8988T (cell line): Measurements from ENCODE around the gene ARL9.
"Not testable (repeated sequence)": the region's sequence is repeated elsewhere in the genome, so short reads cannot be mapped to it uniquely, and the experiment has no call there.

Experiments
- DNase-seq: peaks from one replicate; pipeline ENCODE4 v3.0.0; 2011

Gene ARL9, protein sequence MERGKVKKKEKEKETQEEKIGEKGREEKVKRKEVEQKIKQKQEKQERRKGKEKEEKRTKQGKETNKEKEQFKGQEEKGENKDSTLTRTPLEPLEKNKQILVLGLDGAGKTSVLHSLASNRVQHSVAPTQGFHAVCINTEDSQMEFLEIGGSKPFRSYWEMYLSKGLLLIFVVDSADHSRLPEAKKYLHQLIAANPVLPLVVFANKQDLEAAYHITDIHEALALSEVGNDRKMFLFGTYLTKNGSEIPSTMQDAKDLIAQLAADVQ

GRCh38 chr4:56505269-56506130 is at the start of gene ARL9:
ARL9 (plus strand) TSS chr4:56505791; CDS start chr4:56505863, 72 bp downstream.
- DNase-seq: no peak

GRCh38 chr4:56460085-56460484 is 45.5 kb upstream of the ARL9 start:
- no peak for DNase-seq

- no peak for DNase-seq
Measured at GRCh38 chr4:56462157-56462556, 43.4 kb upstream of the ARL9 start.

GRCh38 chr4:56463711-56464110 is 41.9 kb upstream of the ARL9 start:
- no peak for DNase-seq

GRCh38 chr4:56464581-56464980 is 41.0 kb upstream of the ARL9 start:
- no peak for DNase-seq

- DNase-seq: no peak
Measured at GRCh38 chr4:56465599-56466295, 39.8 kb upstream of the ARL9 start.

DNA sequence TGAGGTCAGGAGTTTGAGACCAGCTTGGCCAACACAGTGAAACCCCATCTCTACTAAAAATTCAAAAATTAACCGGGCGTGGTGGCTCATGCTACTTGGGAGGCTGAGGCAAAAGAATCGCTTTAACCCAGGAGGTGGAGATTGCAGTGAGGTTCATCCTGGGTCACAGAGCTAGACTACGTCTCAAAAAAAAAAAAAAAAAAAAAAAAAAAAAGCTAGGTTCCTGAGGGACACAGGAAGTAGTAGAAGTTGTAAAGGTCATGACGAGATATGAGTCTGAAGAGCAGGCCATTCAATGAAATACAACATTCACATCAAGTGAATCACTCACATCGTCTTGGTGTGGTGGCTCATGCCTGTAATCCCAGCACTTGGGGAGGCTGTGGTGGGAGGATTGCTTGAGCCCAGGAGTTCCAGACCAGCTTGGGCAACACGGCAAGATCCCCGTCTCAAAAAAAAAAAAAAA is 39.3 kb upstream of the ARL9 start:
- not testable (repeated sequence) for DNase-seq

GRCh38 chr4:56466910-56467283 is 38.7 kb upstream of the ARL9 start:
- no peak for DNase-seq

DNA sequence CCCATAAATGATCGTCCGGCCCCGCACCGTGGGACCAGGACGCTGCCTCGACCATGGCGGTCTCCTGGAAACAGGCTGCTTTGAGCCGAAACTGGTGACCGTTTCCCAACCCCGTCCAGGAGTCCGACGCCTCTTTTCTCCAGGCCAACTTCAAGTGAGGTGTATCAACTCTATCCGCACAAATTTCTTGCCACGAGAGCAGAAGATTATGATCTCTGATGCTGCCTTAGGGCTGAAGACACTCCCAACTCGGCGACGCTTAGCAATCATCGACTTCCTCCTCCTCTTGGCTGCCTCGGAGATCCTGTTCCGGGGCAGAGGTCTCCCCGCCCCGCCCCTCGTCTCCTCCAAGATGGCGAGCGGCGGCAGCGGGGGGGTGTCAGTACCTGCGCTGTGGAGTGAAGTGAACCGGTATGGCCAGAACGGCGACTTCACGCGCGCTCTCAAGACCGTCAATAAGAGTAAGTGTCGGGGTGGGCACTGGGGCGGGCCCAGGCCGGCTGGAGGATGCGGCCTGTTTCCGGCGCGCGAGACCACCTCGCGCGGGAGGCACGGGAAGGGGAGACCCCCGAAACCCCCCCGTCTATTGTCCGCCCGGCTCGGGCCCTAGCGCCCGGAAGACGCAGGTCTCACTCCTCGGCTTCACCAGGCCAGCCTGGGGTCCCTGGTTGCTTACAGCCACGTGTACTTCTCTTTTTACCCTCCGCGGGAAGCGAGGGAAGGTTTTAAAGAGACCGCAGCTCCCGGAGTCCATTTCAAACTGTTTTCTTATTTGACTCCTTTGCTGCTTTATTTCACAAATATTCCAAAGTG is 38.1 kb upstream of the ARL9 start, which contains the start of gene SRP72:
TSS of gene SRP72 (plus strand) at position 334 of the 813 bp plus-strand sequence. CDS start at position 353, 19 bp downstream.
- peak; percentile 70 for DNase-seq

DNA sequence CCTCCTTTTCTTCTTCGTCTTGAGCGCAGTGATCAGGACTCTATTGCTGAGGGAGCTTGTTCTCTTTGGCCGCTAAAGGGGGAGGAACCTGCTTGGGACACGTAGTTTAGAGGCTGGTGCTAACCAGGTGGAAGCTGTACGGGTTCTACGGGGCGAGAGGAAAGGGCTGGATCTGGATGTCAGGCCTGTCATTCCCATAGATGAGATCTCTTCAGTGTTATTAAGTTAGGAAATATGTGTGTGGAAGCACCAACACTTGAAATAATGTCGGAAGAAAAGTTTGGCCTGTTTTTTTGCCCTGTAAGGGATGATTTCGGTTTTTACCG is 37.5 kb upstream of the ARL9 start:
- DNase-seq: no peak

- no peak for DNase-seq
Measured at GRCh38 chr4:56469489-56470210, 35.9 kb upstream of the ARL9 start.

- DNase-seq: no peak
Measured at GRCh38 chr4:56475917-56476316, 29.7 kb upstream of the ARL9 start.

- no peak for DNase-seq
Measured at GRCh38 chr4:56477192-56477702, 28.3 kb upstream of the ARL9 start.

DNA sequence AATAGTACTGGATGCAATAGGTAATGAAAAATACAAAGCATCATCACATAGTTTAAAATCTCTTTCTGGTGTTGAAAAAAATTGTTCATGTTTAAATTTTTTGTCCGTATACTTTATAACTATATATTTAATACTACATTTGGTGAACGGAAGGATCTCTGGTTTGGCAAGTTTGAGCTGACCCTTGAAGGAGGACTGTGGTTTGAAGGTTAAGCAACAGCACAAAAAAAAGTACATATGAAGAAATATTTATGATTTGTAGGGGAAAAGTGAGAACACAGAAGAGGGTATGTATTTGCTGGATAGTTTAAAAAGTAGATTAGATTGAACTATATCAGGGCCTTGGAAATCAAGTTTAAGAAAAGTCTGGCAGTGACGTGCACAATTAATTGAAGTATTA is 24.9 kb upstream of the ARL9 start:
- no peak for DNase-seq

DNA sequence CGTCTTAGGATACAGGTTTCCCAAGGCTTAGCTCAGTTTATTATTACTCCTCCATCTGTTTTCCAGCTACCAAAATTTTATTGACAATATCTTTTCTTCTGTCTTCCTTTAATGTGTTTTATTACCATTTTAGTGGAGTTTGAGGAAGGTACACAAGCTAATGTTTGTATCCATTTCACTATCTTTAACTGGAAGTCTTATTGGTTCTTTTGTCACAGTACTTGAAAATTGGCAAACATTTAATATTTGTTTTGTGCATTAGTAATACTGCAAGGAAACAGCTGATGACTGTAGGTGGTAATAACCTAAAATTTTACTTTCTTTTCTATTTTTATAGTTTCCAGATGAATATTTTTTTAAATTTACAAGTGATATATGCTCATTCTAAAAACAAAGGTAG is 9.3 kb upstream of the ARL9 start:
- no peak for DNase-seq

DNA sequence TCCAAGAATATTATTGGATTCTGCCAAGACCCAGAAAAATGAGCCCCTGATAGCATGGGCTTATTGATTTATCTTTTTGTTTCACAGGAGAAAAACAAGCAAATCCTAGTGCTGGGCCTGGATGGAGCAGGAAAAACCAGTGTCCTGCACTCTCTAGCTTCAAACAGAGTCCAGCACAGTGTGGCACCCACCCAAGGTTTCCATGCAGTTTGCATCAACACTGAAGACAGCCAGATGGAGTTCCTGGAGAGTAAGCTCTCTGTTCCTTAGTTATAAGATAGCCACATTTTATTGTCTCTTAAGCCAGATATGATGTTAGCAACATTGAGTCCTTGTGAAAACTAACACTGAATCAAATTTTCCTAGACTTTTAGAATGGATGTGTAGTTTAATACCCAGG is 5.5 kb downstream of the ARL9 start:
- no peak for DNase-seq

DNA sequence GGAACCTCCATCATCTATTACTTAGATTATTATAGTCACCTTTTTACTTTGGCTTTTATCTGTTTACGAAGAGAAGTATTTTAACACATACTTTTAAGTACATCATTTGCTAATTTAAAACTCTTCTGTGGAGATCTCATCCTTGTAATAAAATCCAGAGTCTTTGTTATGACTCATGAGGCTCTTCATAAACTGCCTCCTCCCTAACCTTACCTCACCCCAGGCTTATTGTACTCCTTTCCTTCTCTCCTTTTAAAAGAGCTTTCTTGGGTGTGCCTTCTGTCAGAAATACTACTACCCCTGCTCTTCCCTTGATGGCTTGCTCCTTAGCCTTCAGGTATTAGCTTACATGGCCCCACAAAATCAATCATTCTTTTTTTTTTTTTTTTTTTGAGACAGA is 6.6 kb downstream of the ARL9 start:
- no peak for DNase-seq

DNA sequence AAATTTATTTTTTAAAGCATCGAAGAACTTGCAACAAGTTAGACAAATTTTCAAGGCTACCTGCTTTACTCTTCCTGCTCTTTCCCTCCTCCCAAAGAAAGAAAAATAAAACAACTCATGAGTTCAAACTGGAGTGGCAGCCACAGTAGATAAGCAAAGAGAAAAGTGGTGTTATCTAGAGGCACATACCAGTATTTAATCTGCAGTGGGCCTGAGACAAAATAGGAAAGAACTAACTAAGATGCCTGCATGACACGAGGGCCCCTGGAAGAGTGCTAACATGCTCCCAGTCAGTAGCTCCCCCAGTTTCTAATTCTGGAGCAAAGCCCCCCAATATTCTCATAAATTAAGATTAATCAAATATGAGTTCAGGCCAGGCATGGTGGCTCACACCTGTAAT is 7.9 kb downstream of the ARL9 start:
- no peak for DNase-seq

DNA sequence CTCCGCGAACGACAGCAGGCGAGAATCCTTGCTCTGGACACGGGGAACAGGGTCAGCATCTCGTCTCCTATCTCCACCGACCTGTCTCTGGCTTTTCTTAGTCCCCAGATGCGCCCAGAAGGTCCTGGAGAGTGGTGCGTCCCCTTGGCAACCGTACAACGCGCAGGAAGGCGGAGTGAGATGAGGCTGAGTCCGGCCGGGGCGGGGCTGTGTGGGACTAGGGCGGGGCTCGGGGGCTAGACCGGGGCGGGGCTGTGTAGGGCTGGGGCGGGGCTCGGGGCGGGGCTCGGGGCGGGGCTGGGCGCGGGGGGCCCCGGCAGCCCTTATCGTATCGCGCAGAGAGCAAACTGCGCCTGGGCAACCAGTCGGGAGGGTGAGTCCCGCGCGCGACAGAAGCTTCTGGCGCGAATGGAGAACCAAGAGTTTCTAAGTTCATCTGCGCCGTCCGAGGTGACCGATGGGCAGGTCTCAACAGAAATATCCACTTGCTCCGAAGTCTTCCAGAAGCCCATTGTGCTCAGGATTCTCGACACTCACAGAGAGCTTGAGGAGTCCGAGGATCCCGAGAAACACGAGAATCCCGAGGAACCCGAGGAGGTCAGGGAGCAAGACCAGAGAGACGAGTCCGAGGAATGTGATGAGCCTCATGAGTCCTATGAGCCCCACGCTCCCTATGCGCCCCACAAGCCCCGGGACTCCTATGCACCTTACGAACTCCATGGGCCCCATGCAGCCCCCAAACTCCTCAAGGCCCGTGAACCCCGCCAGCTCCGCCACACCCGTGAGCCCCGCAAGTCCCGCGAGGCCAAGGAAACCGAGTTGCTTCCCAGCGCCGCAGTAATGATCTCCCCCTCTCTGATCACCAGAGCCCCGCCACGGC is 24.9 kb downstream of the ARL9 start:
- DNase-seq: peak; percentile 27

DNA sequence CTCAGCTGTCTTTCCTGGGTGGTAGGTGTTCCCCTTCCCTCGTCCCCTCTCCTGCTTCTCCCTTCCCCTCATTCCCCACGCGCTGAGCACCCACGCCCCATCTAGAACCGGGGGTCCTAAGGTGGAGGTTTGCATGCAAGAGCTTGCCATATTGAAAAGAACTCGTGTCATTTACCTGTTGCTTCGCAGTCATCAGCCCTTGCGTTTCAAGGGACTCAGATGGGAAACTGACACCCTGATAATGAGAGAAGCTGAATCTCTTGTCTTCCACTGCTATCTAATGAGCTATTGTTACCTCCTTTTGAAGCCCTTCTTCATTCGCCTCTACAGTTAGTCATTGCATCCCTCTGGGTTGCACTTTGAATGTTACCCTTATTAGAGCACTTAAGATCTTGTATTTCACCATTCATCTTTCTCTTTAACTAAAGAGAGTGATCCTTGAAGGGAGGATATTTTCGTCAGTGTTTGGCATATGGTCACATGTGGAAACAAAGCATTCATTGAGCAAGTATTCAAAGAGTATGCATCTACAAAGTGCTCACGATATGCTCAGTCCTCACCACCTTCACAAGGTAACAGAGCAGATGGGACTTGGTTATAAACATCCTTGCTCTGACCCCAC is 25.7 kb downstream of the ARL9 start:
- DNase-seq: no peak
